ENCODE data around the gene PLCG1.

DNA sequence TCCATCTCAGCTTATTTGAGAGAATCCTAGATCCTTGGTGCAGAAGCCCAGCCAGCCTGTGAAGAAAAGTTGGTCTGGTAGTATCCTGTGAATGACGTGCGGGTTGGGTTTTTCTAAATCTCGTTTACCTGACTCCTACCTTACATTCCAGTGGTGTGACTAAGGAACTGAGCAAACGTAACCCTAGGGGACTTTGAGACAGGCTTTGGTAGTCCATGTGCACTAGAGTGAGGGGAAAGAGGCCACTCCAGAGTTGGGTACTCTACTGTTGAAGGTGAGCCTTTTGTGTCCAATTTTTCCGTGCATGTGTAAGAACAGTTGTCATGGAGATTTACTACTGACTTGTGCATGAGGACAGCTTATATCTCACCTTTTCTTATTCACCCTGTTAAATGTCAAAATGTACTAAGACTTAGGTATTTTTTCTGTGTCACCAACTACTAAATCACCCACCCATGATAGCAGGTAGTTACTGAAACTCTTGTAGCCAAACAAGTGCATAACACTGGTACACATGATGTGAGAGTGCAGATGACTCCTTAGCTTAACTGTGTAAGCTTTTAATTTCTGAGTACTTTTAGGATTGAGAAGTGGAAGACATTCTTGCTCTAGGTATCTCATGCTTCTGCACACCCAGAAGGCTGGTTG lies 26.3 kb upstream of the PLCG1 start:
- TF ChIP-seq POLR2AphosphoS5 (IDR thresholded peaks at IDR 0.05; ENCODE audit: low read depth, low read length): no peak
- TF ChIP-seq TAF1 (IDR thresholded peaks at IDR 0.05; ENCODE audit: borderline replicate concordance, insufficient read depth, low read length): no peak
- no peak for TF ChIP-seq SIN3A (IDR thresholded peaks at IDR 0.05; ENCODE audit: borderline replicate concordance, insufficient read depth, low read length)
- TF ChIP-seq, protein P1, sequence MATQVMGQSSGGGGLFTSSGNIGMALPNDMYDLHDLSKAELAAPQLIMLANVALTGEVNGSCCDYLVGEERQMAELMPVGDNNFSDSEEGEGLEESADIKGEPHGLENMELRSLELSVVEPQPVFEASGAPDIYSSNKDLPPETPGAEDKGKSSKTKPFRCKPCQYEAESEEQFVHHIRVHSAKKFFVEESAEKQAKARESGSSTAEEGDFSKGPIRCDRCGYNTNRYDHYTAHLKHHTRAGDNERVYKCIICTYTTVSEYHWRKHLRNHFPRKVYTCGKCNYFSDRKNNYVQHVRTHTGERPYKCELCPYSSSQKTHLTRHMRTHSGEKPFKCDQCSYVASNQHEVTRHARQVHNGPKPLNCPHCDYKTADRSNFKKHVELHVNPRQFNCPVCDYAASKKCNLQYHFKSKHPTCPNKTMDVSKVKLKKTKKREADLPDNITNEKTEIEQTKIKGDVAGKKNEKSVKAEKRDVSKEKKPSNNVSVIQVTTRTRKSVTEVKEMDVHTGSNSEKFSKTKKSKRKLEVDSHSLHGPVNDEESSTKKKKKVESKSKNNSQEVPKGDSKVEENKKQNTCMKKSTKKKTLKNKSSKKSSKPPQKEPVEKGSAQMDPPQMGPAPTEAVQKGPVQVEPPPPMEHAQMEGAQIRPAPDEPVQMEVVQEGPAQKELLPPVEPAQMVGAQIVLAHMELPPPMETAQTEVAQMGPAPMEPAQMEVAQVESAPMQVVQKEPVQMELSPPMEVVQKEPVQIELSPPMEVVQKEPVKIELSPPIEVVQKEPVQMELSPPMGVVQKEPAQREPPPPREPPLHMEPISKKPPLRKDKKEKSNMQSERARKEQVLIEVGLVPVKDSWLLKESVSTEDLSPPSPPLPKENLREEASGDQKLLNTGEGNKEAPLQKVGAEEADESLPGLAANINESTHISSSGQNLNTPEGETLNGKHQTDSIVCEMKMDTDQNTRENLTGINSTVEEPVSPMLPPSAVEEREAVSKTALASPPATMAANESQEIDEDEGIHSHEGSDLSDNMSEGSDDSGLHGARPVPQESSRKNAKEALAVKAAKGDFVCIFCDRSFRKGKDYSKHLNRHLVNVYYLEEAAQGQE (IDR thresholded peaks at IDR 0.05; ENCODE audit: insufficient read depth in 1 of 2, low read depth in 2 of 2, low read length in 2 of 2): no peak
- TF ChIP-seq FOXP2 (optimal IDR thresholded peaks at IDR 0.05; ENCODE audit: borderline replicate concordance, extremely low read depth, extremely low read length, insufficient read depth): no peak
